HTERT RPE-1 (cell line): ENCODE data around the gene SSRP1.

Experiments
- in situ Hi-C: fragments of 300-500 bp; cut with MboI; formaldehyde crosslinking; loops from 4 replicates; pipeline ENCODE4 v1.14.3; 2020; ENCODE audit warnings: low sequenced_read_pairs

The SSRP1 gene

DNA sequence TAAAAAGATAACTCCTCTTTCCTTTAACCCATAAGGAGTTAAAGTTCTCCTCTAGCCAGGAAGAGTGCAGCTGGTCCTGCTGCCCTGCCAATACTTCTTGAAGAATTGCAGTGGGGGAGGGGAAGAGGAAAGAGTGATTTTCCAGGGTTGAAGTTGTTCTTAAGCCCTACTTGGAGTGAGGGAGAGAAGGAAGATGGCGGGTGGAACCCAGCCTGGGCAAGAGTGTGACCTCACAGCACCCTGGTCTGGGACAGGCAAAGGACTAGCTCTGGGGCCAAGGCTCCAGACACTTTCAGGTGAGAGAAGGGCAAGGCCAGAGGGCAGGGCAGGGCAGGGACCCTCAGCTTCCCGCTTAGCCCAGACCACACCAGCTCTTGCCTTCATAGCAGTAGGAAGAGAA is 17.5 kb downstream of the SSRP1 start:
- in situ Hi-C loops, result no loop called here

DNA sequence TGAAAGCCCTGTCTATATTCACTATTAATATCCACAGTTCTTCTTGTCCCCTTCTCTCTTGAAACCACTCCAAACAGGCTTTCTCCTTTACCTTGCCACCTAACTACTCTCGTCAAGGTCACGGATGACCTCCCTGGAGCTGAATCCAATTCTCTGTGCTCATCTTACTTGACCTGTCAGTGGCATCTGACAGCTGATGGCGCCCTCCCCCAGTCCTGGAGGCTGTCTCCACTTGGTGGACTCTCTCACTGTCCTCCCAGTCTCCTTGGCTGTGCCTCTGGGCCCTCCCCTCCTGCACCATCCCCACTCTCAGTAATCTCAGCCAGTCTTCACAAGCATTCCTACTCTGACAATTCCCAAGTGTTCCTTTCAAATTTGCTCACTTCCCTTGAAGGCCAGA is 19.7 kb downstream of the SSRP1 start:
- in situ Hi-C loops, result no loop called here

DNA sequence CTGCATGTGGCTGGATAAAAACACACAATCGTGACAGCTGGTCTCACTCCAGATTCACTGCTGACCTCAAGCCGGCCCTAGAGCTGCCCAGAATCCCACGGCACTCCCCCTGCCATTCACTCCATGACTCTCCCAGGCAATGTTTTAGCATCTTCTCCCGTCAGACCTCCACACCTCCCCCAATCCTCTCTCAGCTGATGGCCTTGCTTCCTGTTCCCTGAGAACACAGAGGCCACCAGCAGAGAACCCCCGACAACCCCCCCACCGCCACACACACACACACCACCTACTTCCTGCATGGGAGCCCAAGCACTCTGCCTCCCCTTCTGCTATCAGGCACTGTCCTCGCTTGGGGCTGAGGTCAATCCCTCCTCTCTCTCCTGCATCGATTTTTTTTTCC is 20.2 kb downstream of the SSRP1 start:
- in situ Hi-C loops, result no loop called here

DNA sequence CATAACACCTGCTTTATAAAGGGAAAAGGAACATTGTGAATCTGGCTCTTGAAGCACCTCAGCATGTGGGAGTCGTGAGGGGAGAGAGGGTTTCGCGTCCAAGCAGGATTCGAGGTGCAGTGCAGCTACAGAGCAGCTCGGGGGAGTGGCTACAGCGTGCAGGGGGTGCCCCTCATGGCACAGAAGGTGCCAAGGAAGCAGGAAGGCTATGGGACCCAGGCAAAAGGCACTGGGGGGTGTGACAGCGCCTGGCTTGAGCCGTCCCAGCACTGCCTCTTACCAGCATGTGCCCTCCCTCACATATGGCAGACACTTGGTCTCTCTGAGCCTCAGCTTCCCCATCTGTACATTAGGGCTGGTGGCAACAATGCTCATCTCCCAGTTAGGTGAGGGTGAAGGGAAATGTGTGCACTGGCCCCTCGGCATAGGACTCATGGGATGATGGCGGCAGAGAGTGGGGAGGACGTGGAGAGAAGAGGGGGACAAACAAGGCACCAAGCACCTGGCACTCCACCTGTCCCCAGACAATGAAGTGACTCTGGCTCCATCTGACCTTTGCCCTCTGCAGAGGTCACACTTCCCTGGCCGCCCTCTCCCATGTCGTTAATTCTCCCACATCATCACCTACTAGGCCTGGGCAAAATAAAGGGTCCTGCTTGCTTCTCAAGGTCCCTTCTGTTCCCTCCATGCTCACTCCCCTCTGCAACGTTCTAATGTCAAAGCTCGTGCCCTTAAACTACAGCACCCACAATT is 21.3 kb downstream of the SSRP1 start:
- in situ Hi-C loops, result no loop called here

DNA sequence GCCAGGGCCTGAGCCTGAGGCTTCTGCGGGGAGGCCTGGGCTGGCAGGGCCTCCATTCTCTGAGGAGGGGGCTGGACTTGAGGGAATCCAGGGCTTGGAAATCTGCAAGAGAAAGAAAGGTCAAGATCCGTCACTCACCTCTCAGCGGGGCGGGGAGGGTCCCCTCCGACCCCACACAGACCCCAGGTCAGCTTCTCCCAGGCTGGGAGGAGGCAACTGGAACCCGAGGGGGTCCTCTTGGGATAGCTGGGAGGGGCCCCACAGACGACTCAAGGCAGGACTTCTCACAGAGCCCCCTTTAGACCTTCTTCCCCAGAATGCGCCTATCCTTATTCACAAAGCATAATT is 21.9 kb downstream of the SSRP1 start:
- in situ Hi-C loops, result no loop called here

DNA sequence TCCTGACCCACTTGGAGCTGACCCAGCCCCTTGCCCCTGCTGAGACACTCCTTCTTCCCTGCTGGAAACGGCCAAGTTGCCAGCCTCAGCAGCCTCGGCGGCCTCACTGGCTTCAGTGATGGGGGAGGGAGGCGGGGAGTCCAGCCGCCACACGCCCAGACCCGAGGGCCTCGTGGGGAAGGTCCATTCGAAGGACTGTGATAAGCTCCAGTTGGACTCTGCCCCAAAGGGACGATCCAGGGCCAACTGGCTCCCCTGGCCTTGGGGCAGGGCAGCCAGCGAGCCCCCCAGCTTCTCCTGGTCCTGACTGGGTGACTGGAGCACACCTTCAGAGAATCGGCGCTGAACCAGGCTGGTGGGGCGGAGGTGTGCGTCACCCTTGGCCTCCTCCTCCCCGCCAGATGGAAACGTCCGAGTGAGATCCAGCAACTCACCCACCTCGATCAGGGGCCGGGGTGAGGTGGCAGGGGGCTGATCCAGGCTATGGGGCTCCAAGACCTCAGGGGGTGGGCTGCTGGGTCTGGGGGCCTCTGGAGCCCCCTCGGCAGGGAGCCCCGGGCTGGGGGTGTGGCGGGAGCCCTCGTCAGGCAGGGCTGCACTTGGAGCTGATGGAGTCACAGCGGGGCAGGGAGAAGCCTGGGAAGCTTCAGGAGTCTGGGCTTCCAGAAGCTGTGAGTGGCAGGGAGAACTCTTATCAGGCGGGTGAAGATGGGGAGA is 22.5 kb downstream of the SSRP1 start:
- in situ Hi-C loops, result no loop called here

DNA sequence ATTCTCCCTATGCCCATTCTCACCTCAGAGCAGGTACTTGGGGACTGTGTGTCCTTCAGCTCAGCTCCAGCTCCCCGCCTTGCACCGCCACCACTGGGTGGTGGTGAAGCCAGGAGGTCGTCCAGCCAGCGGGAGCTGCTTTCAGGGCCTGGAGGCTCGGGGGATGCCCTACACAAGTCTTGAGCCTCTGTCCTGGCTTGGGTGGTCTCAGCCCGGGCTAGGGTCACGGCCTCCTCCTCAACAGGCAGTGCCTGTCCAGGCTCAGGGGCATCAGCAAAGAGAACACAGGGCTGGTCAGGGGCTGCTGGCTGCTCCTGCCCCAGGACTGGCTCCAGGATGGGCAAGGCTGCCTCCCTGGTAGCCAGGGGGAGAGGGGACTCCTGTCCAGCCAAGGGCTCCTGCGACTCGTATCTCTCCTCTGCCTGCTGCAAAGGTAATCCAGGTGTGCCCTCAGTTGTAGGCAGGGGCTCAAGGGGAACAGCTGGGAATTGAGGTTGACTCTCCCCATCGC is 23.1 kb downstream of the SSRP1 start:
- in situ Hi-C loops, result no loop called here

- in situ Hi-C loops, result no loop called here
Measured at GRCh38 chr11:57311109-57311936, 24.4 kb downstream of the SSRP1 start.

GRCh38 chr11:57310630-57311086 is 25.0 kb downstream of the SSRP1 start:
- in situ Hi-C loops, result no loop called here

- in situ Hi-C loops, result no loop called here
Measured at GRCh38 chr11:57310091-57310490, 25.6 kb downstream of the SSRP1 start.

DNA sequence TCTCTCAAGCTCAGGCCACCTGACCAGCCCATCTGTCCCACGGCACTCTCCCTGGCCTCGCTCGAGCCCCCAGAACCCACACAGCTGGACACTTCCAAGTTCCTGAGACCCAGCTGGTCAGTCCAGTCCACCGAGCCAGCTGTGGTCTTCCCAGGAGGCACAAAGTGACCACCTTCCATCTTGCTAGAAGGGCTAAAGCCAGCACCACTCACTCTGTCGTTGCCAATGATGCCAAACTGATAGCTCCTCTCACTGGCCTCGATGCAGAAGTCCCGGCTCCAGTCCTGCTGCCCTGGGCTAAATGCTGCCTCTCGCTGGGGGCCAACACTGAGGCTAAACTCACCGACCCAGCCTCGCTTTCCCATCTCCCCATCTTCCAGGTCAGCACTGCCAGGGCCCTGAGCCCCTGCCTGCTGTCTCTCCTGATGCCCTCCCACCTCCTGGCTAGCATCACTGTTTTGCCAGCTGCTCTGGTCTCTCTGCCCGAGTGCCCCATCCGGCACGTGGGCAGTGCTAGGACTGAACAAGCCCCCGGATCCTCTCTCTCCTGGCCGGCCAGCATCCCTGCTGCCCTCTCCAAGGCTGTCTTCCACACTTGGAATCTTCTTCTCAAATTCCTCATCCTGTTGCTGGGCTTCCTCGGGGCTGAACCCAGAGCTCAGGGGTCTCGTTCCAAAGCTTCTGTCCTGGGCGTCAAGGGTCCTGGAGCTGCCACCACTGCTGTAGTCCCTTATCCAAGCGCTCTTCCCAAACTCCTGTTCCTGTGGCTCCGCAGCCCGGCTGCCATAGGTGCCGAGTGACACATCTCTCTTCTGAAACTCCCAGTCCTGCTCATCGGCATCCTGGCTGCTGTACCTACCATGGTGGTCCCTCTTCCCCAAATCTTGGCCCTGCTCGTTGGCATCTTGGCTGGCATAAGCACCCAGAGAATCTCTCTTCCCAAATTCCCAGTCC is 26.3 kb downstream of the SSRP1 start:
- in situ Hi-C loops, result no loop called here

DNA sequence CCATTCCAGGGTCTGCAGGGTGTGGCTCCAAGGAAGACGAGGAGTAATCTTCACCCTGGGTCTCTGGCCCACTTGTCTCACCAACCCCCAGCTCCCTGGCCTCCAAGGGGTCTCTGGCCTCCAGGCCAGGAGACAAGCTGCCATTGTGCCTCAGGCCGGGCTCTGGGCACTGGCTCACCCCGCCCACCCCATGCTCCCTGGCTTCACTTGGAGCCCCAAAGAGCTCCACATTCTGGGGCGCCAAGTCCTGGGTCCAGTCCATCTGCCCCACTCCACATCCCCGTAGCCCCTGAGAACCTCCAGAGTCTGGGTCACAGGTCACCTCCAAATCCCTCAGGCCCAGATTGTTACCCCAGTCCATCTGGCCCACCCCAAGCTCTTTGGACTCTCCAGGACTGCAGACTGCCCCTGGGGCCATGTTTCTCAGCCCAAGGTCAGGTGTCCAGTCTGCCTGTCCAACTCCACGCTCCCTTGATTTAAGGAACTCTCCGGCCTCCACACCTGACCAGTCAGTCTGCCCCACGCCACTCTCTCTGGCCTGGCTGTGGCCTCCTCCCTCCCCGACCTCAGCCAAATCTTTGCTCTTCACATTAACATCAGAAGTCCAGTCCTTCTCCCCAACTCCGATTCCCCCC is 27.1 kb downstream of the SSRP1 start:
- in situ Hi-C loops, result no loop called here

DNA sequence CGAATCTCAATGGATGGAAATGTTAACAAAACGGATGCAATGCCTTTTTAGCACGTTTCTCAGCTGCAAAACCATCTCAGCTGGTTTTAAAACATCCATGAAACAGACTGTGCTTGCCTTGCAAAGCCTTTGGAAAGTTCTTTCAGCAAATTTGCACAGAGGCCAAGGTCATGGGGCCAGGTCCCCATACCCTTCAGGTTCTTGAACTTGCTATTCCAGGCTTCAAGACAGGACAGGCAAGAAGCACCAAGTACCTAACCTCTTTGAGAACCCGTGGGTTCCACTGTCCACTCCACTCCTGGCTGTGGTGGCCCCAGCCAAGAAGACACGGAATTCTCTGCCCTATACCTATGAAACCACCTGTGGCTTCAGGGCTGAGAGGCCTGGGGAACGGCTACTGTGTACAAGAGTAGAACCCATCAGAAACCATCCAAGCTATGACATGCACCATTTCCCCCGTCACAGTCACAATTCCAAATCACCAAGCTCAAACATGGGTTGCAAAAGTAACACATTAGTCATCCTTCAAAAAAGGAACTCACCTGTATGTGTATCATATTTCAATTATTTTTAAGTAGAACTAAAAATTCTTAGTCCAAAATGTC is 27.9 kb downstream of the SSRP1 start:
- in situ Hi-C loops, result no loop called here

GRCh38 chr11:57306940-57307565 is 28.6 kb downstream of the SSRP1 start:
- in situ Hi-C loops, result no loop called here

DNA sequence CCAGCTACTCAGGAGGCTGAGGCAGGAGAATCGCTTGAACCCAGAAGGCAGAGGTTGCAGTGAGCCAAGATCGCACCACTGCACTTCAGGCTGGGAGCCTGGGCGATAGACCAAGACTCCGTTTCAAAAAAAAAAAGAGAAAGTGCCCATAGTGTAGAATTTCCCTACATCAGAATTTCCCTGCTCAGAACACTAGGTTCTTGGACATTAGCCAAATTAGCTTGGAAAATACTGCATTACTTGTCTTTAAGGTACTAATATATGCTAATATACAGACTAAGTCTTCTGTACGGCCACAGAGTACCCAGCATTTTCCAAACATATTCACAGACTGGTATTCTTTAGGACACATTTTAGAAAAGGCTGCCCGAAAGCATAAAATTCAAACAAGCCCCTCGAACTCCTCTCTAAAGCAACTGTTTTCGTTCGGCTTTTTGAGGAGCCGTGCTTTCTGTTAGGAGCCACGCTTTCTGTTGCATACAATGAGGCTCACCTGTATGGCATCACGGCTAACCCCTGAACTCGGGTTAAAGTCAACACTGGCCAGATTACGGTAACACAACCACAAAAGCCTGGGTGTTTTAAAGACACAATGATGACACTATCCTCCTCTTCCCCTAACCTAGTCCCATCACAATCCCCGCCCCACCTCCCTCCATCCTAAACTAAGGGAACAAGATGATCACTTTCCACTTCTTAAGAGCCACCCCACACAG is 29.4 kb downstream of the SSRP1 start:
- in situ Hi-C loops, result no loop called here

DNA sequence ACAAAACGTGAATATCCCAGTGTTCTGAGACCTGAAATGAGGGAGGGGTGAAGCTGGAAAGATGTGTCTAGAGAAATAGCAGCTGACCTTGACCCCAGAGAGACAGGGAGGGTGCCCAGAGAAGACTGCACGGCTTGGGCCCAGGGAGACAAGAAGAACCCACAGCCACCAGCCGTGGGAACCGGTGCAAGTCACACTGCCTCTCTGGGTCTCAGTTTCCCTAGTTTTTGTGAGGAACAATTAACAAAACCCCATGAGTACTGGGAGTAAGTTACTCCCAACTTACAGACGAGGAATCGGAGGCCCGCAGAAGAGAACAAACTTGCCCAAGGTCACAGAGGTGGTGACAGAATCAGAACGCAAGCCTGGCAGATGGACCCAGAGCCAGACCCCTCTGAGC is 30.2 kb downstream of the SSRP1 start:
- in situ Hi-C loops, result no loop called here

DNA sequence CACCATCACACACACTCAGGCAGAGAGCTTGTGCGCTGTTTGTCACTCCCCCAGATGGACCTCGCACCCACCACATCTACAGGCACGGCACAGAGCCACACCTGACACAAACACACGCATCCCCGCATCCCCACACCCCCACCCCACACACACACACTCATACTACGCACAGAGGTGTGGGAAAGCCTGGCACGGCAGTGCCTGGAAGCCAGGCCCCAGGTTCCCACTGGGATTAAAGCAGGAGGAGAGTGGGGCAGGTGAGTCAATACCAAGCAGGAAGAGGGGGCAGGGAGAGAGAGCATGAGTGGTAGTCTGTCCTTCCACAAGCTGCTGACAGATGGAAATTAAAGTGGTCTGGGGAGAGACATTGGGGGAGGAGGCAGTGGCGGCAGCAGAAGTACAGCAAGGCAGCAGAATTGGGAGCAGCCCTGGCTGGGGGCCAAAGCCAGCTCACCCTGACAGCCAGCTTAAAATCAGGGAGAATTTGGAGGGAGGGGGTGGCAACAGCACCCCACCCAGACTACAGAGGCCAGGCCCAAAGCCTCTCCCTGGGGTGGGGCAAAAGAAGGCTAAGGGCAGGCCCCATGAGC is 31.6 kb downstream of the SSRP1 start:
- in situ Hi-C loops, result no loop called here
